D721Med (cell line): ENCODE data around the gene SELENON.

Experiments used
- DNase-seq: peaks from one replicate; pipeline ENCODE4 v3.0.0; 2011; ENCODE audit warnings: low spot score; ENCODE audit not compliant: insufficient read length
- FAIRE-seq: peaks from 2 replicates; lab custom pipeline; 2011; peaks lifted over from hg19 to GRCh38; lab: Jason Lieb, UNC
- TF ChIP-seq, protein P1 (sequence below): IDR thresholded peaks from 2 replicates; pipeline ENCODE4 v1.5.1; 2012; ENCODE audit warnings: mild to moderate bottlenecking, control low read depth; ENCODE audit not compliant: insufficient read depth; ENCODE audit errors: missing control alignments

The SELENON gene

DNA sequence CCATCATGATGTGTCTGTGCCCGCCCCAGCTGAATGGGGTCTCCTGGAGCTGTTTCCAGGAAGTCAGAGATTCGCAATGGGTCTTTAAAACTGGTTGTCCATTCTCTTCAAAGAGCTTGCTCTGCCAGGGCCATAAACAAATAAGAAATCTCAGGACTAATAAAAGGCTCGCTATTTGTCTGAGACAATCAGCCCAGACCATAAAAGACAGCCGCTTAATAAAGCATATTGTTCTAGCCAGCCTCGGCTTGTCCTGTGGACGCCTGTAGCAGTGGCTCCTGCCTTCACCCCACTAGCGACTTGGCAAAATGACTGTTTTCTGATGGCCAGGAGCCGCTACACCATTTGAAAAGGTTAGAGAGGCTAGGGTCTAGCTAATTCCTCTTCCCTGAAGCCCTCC is 20.6 kb upstream of the SELENON start:
- no peak for FAIRE-seq
- no peak for DNase-seq
- TF ChIP-seq, protein P1, sequence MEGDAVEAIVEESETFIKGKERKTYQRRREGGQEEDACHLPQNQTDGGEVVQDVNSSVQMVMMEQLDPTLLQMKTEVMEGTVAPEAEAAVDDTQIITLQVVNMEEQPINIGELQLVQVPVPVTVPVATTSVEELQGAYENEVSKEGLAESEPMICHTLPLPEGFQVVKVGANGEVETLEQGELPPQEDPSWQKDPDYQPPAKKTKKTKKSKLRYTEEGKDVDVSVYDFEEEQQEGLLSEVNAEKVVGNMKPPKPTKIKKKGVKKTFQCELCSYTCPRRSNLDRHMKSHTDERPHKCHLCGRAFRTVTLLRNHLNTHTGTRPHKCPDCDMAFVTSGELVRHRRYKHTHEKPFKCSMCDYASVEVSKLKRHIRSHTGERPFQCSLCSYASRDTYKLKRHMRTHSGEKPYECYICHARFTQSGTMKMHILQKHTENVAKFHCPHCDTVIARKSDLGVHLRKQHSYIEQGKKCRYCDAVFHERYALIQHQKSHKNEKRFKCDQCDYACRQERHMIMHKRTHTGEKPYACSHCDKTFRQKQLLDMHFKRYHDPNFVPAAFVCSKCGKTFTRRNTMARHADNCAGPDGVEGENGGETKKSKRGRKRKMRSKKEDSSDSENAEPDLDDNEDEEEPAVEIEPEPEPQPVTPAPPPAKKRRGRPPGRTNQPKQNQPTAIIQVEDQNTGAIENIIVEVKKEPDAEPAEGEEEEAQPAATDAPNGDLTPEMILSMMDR: no peak

DNA sequence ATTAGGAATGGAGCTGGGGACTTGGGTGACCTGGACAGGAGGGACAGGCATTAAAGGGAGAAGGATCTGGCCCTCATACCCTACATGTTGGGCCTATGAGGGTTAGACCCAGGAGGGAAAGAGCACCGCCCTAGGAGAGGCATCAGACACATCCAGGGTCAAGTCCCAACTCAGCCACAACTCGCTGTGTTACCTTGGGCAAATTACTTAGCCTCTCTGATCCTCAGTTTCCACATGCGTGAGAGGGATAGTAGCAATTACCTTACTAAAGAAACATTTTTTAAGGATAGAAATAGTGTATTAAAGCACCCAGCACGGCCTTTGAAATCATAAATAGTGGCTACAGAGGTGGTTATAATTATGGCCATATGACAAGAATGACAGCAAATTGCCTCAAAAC is 20.1 kb upstream of the SELENON start:
- TF ChIP-seq, protein P1: no peak
- FAIRE-seq (no peak), DNase-seq (no peak)

DNA sequence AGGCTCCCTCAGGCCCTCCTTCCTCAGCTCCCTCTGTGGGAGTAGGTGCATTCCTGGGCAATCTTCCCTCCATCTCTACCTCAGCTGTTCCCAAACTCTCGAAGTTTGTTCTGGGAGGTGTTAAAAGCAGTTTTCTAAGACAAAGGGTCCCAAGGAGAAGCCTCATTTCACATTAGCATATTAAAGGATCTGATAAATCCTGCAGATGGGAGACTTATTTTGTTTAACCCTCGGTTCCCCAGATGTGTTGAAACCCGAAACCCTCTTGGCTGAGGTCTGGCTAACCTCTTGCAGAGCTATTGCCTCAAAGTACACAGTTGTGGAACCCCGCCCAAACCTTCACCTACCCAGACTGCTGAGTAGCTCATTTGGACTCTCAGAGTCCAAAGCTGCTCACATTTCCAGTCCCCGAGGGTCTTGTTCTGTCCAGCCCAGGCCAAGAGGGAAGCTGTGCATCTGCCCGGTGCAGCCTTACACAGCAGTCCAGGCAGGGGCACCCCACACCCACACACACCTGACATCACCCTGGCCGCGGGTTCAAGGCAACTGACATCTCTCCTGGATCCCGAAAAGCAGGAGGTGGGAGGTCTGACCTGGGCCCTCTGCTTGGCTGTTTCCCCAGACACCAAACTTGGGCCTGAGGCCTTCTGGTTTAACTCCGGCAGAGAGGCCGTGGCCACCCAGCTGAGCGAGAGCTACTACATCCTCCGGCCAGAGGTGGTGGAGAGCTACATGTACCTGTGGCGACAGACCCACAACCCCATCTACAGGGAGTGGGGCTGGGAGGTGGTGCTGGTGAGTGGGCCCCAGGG is 19.5 kb upstream of the SELENON start:
- DNase-seq (no peak), FAIRE-seq (no peak)
- TF ChIP-seq, protein P1: no peak

DNA sequence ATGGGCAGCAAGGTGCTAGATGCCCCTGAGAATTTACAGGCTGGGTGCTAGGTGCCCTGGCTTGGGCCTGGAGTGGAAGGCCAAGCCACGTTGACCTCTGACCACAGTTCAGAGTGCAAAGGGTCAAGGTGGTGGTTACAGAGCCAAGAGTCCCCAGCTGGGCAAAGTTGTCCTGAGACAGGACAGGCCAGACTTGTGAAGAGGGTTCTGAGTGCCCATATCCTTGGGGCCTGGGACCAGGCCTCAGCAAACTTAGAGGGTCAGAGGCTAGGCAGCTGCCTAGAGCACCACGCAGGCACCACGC is 18.9 kb upstream of the SELENON start:
- FAIRE-seq (no peak), DNase-seq (no peak)
- TF ChIP-seq, protein P1: no peak

DNA sequence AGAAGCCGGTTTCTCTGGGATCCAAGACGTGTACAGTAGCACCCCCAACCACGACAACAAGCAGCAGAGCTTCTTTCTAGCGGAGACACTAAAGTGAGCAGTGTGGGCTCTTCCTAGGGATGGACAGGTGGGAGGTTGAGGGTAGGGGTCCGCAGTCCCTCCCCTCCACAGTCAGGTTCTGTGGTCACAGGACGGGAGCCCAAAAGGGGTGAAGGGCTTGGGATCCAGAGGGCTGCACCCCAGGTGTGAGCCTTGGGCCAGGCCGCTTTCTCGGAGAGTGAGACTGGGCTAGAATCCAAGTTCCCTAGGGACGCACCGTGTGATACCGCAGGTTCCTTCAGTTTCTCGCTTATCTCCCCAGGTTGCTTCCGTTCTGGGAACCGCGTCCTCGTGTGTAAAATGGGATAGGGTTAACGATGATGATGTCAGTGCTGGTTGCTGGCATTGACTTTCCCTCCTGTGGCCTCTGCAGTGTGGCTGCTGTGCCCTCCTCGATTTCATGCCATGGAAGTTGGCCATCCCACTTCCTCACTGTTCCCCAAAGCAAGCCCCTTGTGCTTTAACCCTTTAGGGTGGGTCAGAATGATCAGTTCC is 17.3 kb upstream of the SELENON start:
- DNase-seq: no peak
- TF ChIP-seq, protein P1: no peak
- FAIRE-seq: no peak

DNA sequence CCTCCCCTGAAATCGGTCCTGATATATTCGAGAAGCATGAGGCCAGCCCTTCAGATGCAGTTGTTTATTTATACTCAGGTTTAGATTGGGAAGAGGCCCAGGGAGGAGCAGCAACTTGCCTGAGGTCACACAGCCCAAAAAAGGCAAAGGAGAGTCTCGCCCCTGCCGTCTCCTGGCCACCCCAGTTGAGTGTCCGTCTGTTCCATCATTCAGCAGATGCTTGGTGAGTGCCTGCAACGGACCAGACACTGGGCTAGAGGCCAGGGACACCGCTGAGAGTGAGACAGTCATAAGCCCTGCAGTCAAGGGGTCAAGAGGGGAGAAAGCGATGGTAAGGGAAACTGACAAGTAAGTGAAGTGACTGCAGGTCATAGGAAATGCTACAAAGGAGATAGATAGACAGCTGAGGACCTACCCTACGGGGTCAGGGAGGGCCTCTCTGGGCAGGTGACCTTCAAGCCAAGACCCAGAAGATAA is 15.4 kb upstream of the SELENON start:
- FAIRE-seq (no peak), DNase-seq (no peak)
- TF ChIP-seq, protein P1: no peak
